HepG2 (cell line): ENCODE measurements around the gene BAZ1A. TPM values are rescaled to one million over a fixed set of nuclear protein-coding genes. Genes with fewer than 3 reads are reported as not detected.

Experiments
- ARID5B ChIP-seq: IDR thresholded peaks from 2 replicates; pipeline ENCODE4 v1.4.0; 2020; ENCODE audit warnings: mild to moderate bottlenecking, missing genetic modification reagents
- ATF4 ChIP-seq, 2 experiments: fragments of 450-650 bp in 1 of 2; sonication (generic) in 1 of 2; formaldehyde crosslinking; IDR thresholded peaks; 2 replicates each; pipeline versions ENCODE4 v1.5.0 to v1.8.0; 2020 to 2022; ENCODE audit warnings: mild to moderate bottlenecking in 1 of 2, missing genetic modification reagents in 1 of 2
- CEBPB ChIP-seq: IDR thresholded peaks from 2 replicates; pipeline ENCODE4 v1.6.1; 2011; ENCODE audit warnings: low read depth, low read length, improper control_type of control experiment, borderline replicate concordance
- FOXA3 ChIP-seq: IDR thresholded peaks from 2 replicates; pipeline ENCODE4 v1.6.1; 2016; ENCODE audit warnings: missing genetic modification reagents, missing compliant biosample characterization
- GATAD2A ChIP-seq: IDR thresholded peaks from 2 replicates; pipeline ENCODE4 v1.6.1; 2016
- HOMEZ ChIP-seq: IDR thresholded peaks from 2 replicates; pipeline ENCODE4 v1.6.1; 2016; ENCODE audit warnings: low read depth
- MYNN ChIP-seq: sonication (generic); formaldehyde crosslinking; IDR thresholded peaks from 2 replicates; pipeline ENCODE4 v1.4.0; 2020; ENCODE audit warnings: mild to moderate bottlenecking, low read depth, missing genetic modification reagents
- RARG ChIP-seq: sonication (generic); formaldehyde crosslinking; IDR thresholded peaks from 2 replicates; pipeline ENCODE4 v1.4.0; 2020; ENCODE audit warnings: low read depth, mild to moderate bottlenecking, missing genetic modification reagents
- RORA ChIP-seq: sonication (generic); formaldehyde crosslinking; IDR thresholded peaks from 2 replicates; pipeline ENCODE4 v1.5.0; 2020; ENCODE audit warnings: mild to moderate bottlenecking, missing genetic modification reagents, moderate library complexity
- THAP11 ChIP-seq: IDR thresholded peaks from 2 replicates; pipeline ENCODE4 v1.6.1; 2016; ENCODE audit warnings: missing biosample characterization, missing genetic modification reagents
- TMF1 ChIP-seq: sonication (generic); formaldehyde crosslinking; IDR thresholded peaks from 2 replicates; pipeline ENCODE4 v1.8.1; 2022; ENCODE audit warnings: low read depth, missing genetic modification reagents
- polyA plus RNA-seq, 8 experiments: library from polyadenylated mRNA; depleted of rRNA in 3 of 8; stranded (reverse) in 7 of 8; unstranded in 1 of 8; fragments of >200 nt; fragmentation: Illumina TruSeq in 4 of 8; extraction: Trizol in 4 of 8; gene quantifications; 2 replicates each; pipeline versions ENCODE4 v1.2.1 to v1.2.3, GENCODE V29; 2011 to 2016; ENCODE audit warnings: low read depth in 4 of 8, missing spikeins in 1 of 8, mixed read lengths in 1 of 8; ENCODE audit not compliant: insufficient read depth in 1 of 8
- total RNA-seq, 5 experiments: library from RNA; depleted of rRNA; stranded (reverse); fragments of >200 nt; fragmentation: Illumina TruSeq; extraction: Trizol; gene quantifications; 2 replicates each; pipeline ENCODE4 v1.2.3, GENCODE V29; 2016; ENCODE audit warnings: low read depth in 1 of 5

Gene BAZ1A
- total and polyA plus RNA-seq, 2 of the 13 experiments (the other 11 are each of a cell fraction or from before 2014, with no cell fraction given), result 20.9 to 56.8 TPM

GRCh38 chr14:34833549-34834523 is 41.3 kb downstream of the BAZ1A start (continued):
- peak; percentile 44; the same call in 1 of the 2 replicates for TF ChIP-seq HOMEZ (CRISPR knock-in tag)
- peak; percentile 62; the same call in 1 of the 2 replicates for TF ChIP-seq FOXA3 (CRISPR knock-in tag)
- TF ChIP-seq TMF1 (CRISPR knock-in tag), result no peak
- TF ChIP-seq CEBPB, result peak; percentile 88
- no peak for TF ChIP-seq RORA (CRISPR knock-in tag)
- TF ChIP-seq THAP11 (CRISPR knock-in tag), result peak; percentile 45; the same call in 1 of the 2 replicates
- TF ChIP-seq RARG (CRISPR knock-in tag), result 0 out of 2 replicates have a peak, but pooled peaks have one; percentile 34
- peak; percentile 26; the same call in 1 of the 2 replicates for TF ChIP-seq ARID5B
- TF ChIP-seq MYNN, result no peak
- peak; percentile 67; the same call in 1 of the 2 replicates for TF ChIP-seq GATAD2A (CRISPR knock-in tag)
- peak in 1 of 2 experiments; percentile 81; a peak in 2 of 4 replicates for TF ChIP-seq ATF4 (CRISPR knock-in tag; IDR thresholded peaks at IDR 0.05)
